Nucleus accumbens (tissue), 56 donors: Measurements from ENCODE around the gene AKAP9.
"Not testable (repeated sequence)": the region's sequence is repeated elsewhere in the genome, so short reads cannot be mapped to it uniquely, and the experiment has no call there.

Source experiments
- DNase-seq, 56 donors: peaks; one replicate each; lab custom pipeline; 2025; lab: John Stamatoyannopoulos, UW

Gene AKAP9

DNA sequence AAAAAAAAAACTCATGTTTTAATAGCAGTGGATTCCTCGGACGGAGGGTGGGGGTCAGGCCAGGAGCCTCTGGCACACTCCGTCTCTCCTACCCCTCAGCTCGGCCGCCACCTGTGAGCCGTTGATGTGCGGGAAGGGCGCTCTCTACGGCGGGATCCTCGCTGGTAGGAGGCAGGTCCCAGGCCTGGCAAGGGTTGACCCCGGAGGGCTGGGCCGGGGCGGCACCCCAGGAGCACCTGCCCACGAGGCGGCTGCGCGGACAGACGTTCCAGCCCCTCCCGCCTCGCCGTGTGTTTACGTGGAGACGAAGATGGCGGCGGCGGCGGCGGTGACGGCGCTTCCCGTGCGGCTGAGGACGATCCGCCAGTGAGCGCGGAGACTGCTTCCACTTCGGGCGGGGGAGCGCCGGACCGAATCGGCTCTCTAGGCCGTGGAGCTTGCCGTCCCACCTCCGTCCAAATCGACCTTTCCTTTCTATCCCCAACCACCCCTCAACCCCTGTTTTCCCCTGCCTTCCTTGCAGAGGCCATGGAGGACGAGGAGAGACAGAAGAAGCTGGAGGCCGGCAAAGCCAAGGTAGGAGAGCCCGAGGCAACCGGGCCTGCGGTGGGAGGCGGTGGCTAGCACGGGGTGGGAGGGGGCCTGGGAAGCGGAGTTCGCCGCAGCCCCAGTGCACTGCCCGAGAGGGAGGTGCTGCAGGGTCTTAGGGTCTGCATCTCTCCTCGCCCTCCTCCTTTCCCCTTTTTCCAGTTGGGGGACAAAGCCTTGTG is at the start of gene AKAP9:
Gene AKAP9, plus strand, starts transcription at position 291 of the 770 bp plus-strand sequence. Its CDS starts 238 bp downstream, at position 529.
- DNase-seq = peak; percentile 20 to 91 (median 74)

DNA sequence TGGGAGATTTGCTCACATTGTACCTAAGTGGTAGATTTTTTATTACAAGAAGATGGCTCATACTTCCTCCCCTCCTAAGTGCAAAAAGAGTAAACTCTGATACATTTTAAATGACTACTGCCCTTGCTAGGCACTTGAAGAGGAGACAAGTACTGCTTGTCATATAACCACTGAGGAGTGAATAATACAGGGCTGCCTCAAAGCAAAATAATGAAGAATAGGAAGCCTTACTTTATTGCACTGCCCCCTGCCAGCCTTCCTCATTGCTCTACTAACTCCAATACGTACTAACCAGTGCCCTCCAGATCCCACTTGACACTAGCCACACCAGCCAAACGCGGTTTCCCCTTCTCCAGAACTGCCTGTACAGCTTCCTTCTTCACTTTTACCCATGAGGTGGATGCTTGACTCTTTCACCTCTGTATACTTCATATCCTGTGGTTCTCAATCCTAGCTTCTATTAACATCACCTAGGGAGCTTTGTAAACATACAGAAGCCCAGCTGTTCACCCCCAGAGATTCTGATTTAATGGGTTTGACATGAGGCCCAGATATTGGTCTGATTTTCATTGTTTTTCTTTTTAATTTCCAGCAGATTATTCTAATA is 48.5 kb upstream of the AKAP9 start:
- DNase-seq = no peak

DNA sequence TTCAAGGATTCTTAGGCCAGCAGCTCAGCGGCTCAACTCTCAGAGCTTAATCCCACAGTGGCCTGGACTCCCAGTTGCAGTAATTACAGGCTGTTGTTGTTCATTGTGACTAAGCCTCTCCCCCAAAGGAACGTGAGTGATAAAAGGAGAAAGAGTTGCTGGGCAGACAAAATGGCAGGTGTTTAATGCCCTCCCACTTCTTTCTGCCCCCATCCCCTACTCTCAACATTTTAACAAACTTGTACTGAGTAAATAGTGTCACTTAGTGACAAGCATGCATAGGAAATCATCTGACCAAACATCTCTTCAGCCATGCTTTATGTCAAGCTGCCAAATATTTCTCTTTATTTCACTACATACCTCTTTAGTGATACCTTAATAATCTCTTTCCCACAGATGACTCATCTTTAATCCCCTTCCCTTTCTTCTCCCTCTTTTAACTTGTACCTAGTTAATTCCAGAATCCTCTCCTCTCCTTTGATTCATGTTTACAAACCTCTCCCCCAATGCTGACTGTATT is 47.8 kb upstream of the AKAP9 start:
- DNase-seq = no peak

DNA sequence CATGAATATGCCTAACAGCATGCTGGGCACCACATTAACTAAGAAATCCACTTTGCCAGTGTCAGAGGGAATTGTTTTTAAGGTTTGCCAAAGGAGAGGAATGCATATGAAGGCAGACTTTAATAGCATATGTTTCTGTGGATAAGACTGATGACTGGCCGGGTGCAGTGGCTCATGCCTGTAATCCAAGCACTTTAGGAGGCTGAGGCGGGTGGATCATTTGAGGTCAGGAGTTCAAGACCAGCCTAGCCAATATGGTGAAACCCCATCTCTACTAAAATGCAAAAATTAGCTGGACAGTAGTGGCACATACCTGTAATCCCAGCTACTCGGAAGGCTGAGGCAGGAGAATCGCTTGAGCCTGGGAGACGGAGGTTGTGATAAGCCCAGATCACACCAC is 47.0 kb upstream of the AKAP9 start:
- DNase-seq = not testable (repeated sequence)

DNA sequence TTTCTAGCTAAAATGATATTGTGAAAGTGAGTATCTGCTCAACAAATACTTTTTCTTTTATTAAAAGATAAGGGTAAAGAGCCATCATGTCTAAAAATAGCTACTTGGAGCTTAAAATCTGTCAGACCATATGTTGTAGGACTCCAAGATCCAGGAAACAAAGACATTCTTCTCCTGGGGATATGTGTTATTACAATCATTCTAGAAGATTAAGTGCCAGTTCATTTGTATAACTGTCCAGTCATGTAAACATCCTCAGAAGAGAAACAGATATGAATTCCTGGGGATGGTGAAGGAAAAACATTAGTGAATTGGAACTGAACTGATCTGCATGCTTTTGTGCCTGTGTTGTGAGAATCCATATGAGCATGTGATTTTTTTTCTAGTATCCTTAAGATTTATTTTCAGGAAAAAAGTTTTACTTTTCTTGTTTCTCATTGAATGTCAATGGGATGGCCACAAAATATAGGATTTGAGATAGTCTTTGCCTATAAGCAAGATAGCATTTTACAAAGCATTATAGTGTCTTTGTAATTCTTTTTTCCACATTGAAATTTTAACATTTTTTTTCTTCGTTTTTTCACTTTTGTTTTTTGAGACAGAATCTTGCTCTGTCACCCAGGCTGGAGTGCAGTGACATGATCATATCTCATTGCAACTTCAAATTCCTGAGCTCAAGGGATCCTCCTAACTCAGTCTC is 45.7 kb upstream of the AKAP9 start:
- no peak for DNase-seq

DNA sequence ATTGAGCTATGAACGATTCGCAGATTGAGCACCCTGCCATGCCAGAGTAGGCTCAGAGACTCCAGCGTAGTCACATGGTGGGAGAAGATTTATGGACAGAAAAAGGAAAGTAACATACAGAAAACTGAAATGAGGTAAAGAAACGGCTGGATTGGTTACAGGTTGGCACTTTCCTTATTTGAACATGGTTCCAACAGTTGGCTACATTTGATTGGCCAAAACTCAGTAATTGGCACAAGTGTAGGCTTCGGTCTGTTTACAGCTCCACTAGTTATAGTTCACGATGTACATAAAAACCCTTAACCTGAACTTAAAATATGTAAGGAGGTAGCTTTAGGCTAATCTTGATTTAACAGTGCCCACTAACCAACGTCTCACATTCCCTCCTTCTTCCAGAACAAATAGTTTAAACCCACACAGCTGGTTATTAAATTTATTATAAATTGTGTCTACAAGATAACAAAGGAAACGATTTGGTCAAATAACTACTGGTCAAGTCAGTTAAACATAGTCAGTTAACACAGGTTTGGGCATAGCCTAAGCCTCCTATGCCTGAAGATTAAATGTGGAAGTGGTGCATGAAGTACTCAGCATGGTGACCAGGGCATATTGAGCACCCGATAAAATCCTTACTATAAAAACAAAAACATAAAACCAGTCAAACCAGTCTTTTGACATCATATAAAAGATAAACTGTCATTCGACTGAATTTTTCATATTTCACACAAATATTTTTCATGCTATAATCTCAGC is 42.2 kb upstream of the AKAP9 start:
- no peak for DNase-seq

DNA sequence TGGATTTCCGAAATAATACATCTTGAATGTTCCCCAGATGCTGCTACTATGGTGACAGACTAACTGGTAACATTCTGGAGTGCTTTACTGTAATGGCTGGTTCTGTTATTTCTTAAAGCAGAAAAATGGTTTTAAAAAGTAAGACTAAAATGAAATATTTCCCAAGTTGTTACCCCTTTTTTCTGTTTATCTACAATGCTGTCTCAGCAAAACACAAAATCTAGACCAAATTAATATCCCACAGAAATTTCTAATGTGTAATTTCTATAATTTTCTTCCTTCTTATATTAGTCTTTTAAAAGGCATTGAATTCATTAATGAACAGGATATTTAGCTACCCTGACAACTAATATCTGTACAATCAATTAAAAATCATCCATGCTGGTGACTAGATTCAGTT is 41.1 kb upstream of the AKAP9 start:
- DNase-seq = no peak

DNA sequence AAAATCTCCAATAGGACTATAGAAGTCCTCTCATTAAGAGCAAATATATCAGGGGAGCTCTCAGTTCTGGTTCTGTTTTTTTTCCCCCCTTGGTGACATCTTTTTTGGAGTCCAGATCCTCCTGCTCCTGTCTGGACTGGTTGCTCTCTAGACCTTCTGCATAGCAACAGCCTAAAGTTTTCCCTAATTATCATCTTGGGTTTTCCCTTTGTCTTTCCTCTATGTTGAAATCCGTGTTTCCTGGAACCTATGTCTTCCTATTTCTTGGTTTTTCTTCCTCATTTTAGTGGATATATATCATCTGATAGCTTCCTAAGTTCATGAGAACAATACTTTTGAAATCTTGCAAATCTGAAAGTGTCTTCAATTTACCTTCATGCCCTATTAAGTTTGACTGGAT is 30.5 kb upstream of the AKAP9 start:
- DNase-seq = no peak

DNA sequence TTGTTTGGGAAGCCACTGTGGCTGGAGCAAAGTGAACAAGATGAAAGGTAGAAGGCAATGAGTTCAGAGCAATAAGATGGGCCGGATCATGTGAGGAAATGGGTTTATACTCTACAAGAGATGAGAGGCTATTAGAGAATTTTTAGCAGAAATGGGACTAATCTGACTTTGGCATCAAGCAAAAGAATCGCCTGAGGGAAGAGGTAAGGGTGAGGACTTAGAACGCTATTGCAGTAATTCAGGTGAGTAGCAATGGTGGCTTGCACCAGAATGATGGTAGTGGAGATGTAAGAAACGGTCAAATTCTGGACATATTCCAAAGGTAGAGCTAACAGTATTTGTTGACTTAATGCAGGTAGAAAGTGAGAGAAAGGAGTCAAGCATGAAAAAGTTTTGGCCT is 29.5 kb upstream of the AKAP9 start:
- no peak for DNase-seq

DNA sequence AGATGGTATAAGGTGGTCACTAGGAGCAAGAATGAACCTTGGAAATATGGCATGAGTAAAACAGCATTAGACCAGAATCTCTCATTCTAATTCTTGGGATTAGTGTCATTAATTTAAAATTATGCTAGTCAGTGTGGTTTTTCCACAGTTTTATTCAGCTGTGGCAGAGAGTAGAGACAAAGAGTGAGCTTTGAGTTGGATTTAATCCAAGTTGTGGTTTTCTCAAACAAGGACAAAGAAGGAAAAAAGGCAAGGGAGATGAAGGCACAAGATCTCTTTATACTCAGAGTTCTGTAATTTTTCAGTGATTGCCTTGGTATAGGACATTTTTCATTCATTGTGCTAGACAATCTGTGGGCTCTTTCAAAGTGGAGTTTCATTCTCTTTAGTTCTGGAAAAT is 28.2 kb upstream of the AKAP9 start:
- no peak for DNase-seq

DNA sequence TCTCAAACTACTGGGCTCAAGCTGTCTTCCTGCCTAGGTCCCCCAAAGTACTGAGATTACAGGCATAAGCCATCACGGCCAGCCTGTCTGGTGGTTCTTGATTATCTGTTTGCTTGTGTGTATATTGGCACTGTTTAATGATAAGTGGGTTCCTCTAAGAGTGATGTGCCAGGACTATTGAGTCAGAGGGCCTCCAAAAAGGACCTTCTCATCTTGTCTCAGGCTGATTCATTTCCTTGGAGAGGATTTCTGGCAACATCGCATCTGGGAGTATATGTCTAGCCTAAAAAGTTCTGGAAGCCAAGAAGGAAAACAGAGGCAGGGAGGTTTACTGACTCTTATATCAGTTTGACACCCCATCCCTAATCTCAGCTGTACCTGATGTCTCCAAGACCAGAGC is 27.1 kb upstream of the AKAP9 start:
- no peak for DNase-seq

DNA sequence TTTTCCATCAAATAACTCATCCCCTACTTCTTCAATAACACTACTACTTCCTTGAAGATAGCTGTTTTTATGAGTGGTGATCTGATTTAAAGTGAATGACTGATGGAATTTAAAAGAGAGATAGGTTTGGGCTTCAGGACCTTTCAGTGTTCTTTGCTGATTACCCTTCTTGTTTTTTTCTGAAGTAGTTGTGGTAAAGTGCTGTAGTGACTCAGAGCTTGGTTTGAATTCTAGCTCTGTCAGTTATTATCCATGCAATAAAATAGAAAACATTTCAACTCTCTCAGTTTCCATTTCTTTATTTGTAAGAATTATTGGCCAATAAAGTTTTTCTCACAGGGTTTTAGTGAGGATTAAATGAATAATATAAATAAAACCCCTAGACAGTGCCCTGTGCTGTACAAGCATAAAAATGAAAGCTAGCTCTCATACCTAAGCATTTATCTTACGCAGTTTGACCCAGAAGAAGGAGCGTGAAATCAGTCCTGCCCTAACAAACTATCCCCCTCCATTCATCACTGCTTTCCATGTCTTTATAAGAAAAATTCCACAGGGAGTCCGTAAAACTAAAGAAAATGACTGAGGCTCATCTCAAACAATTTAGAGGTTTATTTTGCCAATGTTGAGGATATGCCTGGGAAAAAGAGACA is 25.1 kb upstream of the AKAP9 start:
- DNase-seq = no peak

DNA sequence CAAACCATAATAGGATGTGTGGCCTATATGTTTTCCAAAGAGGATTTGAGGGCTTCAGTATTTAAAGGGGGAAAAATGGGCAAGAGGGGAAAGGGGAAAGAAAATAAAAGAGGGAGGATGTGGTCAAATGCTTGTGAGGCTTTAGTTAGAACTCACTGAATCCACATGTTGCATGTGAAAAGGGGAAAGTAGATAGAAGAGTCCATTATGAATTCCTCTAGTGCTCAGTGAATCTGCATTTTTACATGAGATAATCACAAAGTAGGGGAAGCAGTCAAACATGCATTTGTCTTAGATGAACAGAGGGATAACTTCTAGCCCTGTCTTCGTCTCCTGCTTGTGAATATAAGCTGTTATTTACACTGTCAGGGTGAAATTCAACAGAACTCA is 24.6 kb upstream of the AKAP9 start:
- no peak for DNase-seq

DNA sequence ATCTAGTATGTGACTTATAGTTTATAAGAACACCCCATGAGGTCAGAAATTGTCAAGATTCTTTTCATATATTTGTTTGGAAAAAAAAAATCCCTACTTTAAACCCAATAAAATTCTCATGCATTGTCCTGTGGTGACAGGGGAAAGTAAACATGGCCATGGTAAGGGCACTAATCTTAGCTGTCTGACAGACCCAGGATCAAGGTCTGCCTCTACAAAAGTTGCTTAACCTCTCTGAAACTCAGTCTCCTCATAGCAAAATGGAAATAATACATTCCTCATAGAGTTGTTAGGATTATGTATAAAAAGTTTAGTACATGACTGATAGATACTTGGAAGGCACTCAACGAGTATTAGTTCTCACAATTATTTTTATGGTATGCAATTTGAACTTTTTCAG is 22.3 kb upstream of the AKAP9 start:
- no peak for DNase-seq

DNA sequence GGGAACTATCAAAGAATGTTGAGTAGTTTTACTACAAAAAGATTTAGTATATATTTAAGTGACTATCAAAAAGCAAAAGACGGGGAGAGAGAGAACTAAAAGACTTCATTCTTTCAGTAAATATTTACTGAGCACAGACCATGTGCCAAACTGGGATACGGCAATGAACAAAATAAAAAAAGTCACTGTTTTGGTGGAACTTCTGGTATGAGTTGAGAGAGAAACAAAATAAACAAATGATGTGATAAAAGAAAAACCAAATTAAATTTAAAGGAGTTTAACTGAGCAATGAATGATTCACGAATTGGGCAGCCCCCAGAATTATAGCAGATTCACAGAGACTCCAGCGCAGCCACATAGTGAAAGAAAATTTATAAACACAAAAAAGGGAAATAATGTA is 17.8 kb upstream of the AKAP9 start:
- DNase-seq = no peak

DNA sequence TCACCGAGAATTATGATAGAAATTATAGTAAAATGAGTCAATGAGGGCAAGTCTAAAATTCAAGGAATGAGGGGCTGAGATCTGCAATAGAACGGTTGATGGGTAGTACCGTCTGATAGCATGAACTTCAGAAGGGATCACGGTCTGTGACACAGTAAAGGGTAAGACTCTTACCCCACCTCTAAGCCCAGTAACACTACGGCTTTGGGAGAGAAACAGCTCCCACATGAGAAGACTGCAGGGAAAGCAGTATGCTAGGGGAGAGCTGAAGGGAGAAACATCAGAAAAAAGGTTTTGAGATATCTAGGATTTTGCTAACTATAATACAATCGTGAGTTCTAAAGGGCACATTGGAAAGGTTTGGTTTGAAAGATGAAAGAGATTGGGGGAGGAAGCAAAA is 12.8 kb upstream of the AKAP9 start:
- DNase-seq = no peak

DNA sequence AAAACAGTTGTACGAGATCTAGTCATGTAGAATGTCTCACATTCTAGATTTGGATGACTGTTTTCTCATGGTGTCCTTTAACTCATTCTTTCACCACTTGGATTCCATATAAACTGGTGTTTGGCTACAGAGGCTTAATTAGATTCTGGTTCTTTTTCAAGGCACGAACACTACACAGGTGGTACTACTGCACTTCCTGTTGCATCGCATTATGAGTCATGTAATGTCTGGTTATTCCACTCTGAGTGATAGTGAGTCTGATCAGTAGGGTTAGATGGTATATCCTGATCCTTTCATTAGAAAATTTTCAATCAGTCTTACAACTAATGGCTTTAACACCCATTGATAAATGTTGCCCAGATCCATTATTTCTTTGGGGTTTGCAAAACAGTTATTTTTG is 11.2 kb upstream of the AKAP9 start:
- no peak for DNase-seq

DNA sequence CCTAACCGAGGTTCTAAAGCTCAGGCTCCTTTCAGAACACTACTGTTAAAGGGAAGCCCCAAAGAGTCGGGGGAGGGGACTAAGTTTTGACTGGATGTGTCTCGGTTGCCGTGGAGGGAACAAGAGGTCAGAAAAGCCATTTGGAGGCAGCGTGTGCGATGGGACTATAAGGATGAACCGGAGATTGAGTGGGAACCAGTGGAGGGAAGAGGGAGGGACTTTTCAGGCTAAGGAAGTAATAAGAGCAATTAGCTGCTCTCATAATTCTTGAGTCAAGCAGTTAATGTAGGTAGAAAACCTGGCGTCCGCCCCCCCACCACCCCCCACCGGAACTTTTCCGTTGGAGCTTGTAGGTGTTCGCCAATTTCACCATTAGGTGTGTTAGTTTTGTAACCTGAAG is 491 bp upstream of the AKAP9 start:
- DNase-seq = peak in 18 of 56 donors; percentile 5 to 65 (median 32)

DNA sequence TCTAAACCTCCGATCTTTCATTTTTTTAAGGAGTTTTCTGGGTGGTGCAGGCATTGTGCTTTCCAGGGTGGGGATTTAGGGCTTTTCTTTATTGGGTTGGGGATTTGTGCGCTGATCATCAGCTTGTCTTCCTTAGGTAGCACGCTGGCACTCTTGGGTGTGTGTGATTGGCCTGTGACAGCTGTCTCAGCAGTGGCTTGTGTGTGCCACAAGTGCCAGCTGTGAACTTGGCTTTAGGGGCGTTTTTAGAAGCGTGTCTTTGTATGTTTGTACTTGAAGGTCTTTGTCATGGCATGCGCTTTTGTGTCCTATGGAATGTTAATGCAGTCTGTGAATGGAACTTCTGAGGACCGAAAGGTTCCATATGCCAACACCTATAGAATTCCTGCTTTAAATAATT is 788 bp downstream of the AKAP9 start:
- peak in 48 of 56 donors; percentile 3 to 68 (median 28) for DNase-seq

DNA sequence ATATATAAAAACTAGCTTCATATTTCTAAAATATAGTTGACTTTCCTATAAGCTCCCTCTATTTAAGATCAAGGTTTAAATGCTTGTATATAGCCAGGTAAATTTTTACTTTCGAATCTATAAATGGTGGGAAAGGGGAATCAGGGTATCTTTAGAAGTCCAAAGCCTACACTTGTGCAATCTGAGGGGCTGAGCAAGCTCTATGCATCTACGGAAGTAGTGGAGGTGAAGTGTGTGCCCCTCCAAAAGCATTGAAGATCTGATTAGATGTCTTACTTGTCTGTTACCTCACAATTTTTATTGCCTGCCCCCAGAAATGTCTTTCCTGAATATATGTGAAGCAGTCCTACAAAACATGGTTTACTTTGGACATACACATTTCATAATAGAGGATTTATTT is 1.6 kb downstream of the AKAP9 start:
- DNase-seq = no peak
